Measurements from ENCODE around the gene C2orf92. TPM values are rescaled to one million over a fixed set of nuclear protein-coding genes. Genes with fewer than 3 reads are reported as not detected.

C2orf92 gene
- total and polyA plus RNA-seq, 2 donors (not counting 3 experiments of a cell fraction or from before 2014, with no cell fraction given), result 1.8 to 7.9 TPM

DNA sequence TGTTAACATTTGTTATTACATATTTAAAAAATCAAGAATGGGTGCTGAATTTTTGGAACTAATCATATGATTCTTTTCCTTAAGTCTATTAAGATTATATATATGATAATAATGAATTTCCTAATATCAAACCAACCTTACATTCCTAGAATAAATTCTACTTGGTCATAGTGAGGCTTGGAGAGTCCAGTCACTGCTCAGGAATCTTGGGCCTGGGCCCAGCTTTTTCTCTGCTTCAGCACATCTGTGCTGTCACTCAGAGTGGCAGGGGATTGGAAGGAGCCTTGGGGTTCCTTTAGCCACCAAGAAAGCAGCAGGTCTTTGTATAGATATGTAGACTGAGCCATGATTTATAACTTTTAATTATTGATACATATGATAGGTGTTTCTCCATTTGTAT lies 24.0 kb downstream of the C2orf92 start:
- no peaks in the 10 kb centered on the region for H4K20me1 ChIP-seq (replicated peaks; ENCODE audit: control insufficient read depth, extremely low read depth, insufficient read depth, low read length)
- no peaks in the 10 kb centered on the region for H3K36me3 ChIP-seq (ENCODE audit: control insufficient read depth in 2 of 2, extremely low read depth in 1 of 2, insufficient read depth in 2 of 2, low read length in 2 of 2)
- TF ChIP-seq MYC (IDR thresholded peaks at IDR 0.05; ENCODE audit: low read depth, low read length), result no peak
- TF ChIP-seq, protein P1, sequence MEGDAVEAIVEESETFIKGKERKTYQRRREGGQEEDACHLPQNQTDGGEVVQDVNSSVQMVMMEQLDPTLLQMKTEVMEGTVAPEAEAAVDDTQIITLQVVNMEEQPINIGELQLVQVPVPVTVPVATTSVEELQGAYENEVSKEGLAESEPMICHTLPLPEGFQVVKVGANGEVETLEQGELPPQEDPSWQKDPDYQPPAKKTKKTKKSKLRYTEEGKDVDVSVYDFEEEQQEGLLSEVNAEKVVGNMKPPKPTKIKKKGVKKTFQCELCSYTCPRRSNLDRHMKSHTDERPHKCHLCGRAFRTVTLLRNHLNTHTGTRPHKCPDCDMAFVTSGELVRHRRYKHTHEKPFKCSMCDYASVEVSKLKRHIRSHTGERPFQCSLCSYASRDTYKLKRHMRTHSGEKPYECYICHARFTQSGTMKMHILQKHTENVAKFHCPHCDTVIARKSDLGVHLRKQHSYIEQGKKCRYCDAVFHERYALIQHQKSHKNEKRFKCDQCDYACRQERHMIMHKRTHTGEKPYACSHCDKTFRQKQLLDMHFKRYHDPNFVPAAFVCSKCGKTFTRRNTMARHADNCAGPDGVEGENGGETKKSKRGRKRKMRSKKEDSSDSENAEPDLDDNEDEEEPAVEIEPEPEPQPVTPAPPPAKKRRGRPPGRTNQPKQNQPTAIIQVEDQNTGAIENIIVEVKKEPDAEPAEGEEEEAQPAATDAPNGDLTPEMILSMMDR (IDR thresholded peaks at IDR 0.05; ENCODE audit: extremely low read depth in 1 of 2, insufficient read depth in 1 of 2, low read depth in 1 of 2, low read length in 2 of 2), result no peak
- no peak for TF ChIP-seq GATA2 (IDR thresholded peaks at IDR 0.05; ENCODE audit: insufficient read depth, insufficient read length, low read depth, low read length)
- TF ChIP-seq JUN (IDR thresholded peaks at IDR 0.05; ENCODE audit: borderline replicate concordance, insufficient read depth, insufficient read length, low read depth), result no peak
- no peak for TF ChIP-seq POLR2A (IDR thresholded peaks at IDR 0.05; ENCODE audit: low read depth, low read length)
- no peak for TF ChIP-seq EZH2 (IDR thresholded peaks at IDR 0.05; ENCODE audit: borderline replicate concordance, low read depth, low read length, severe bottlenecking)
- TF ChIP-seq FOS (IDR thresholded peaks at IDR 0.05; ENCODE audit: borderline replicate concordance, insufficient read depth, low read length), result no peak
- TF ChIP-seq POLR2AphosphoS5 (IDR thresholded peaks at IDR 0.05; ENCODE audit: insufficient read depth, low read depth, low read length), result no peak
- TF ChIP-seq, protein P2, sequence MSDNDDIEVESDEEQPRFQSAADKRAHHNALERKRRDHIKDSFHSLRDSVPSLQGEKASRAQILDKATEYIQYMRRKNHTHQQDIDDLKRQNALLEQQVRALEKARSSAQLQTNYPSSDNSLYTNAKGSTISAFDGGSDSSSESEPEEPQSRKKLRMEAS (IDR thresholded peaks at IDR 0.05; ENCODE audit: insufficient read depth, insufficient read length), result no peak
- H3K9ac ChIP-seq (replicated peaks; ENCODE audit: extremely low read depth, insufficient read depth, low read length), result no peak overlapping the region
- H3K27ac ChIP-seq (ENCODE audit: insufficient read depth, low read depth, low read length), result no peak overlapping the region
- no peak overlapping the region for H3K4me3 ChIP-seq (replicated peaks in 1 of 3; ENCODE audit: insufficient read depth in 1 of 3, low read depth in 1 of 3, low read length in 3 of 3)
- no peaks in the 10 kb centered on the region for H3K9me1 ChIP-seq (replicated peaks; ENCODE audit: control insufficient read depth, extremely low read depth, insufficient read depth, low read length)
- no peaks in the 10 kb centered on the region for H3K9me3 ChIP-seq (replicated peaks; ENCODE audit: control insufficient read depth, insufficient read depth, low read length)
- intact Hi-C loops (cut with micrococcal nuclease), result loop anchor here (10.0 kb wide), 1 partner anchor 49 kb away; the partner anchor contains the start of gene COX5B
- DNase-seq (ENCODE audit: low read depth, low spot score) (no peak), FAIRE-seq (no peak)
- no TSS peak for BruUV-seq (replicated peaks)
- H3K79me2 ChIP-seq (ENCODE audit: control insufficient read depth, insufficient read depth, low read length), result no peaks in the 10 kb centered on the region
- ChIA-PET POLR2A (no interaction called here), CTCF (no interaction called here)
- dilution Hi-C loops (cut with MboI; ENCODE audit: extremely low pct_ligation_motif_present, low sequenced_read_pairs), result no loop called here
- no peak overlapping the region for H2AFZ ChIP-seq (ENCODE audit: low read depth, low read length)
- H3K4me1 ChIP-seq (ENCODE audit: control insufficient read depth, extremely low read depth, insufficient read depth, low read length), result no peaks in the 10 kb centered on the region
- peaks cover 2 to 3% of the 10 kb centered on the region in 2 experiments for H3K27me3 ChIP-seq (ENCODE audit: control insufficient read depth in 2 of 2, insufficient read depth in 2 of 2, low read length in 2 of 2)
- H3K4me2 ChIP-seq (ENCODE audit: insufficient read depth, low read length), result no peak overlapping the region

Measured in endothelial cell of umbilical vein (primary cell).